Measurements from ENCODE around the gene SYVN1.

The SYVN1 gene

GRCh38 chr11:65113361-65113756 lies 21.0 kb downstream of the SYVN1 start:
- H3K4me3 ChIP-seq (ENCODE audit: low read depth, low read length), result no peak overlapping the region
- TF ChIP-seq CTCF (IDR thresholded peaks at IDR 0.05; ENCODE audit: borderline replicate concordance, insufficient read depth, low read depth, low read length), result no peak

DNA sequence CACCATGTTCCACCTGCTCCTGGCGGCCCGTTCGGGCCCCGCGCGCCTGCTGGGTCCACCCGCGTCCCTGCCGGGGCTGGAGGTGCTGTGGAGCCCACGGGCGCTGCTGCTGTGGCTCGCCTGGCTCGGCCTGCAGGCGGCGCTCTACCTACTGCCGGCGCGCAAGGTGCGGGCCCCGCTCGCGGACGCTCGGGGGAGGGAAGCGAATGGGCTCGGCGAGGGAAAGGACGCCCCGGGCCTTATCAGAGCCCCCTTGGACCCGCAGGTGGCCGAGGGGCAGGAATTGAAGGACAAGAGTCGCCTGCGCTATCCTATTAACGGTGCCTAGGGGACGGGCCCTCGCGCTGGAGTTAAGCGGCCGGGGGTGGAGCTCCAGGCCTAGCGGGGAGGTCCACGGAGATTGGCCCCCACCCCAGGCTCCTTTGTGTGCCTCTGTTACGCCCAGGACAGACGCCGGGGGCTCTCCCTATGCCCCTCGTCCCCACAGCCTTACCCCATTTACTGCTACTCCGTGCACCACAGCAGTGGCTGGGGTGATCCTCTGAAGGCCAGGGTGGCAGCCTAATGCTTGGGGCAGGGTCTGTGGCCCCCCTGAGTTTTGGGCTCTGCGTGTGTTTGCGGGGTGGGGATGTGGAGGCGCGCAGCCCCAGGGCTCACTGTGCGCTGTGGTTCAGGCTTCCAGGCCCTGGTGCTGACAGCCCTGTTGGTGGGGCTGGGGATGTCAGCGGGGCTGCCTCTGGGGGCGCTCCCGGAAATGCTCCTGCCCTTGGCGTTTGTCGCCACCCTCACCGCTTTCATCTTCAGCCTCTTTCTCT lies 21.6 kb downstream of the SYVN1 start:
- peak overlapping the region; percentile 70 for H3K4me3 ChIP-seq (ENCODE audit: low read depth, low read length)
- TF ChIP-seq CTCF (IDR thresholded peaks at IDR 0.05; ENCODE audit: borderline replicate concordance, insufficient read depth, low read depth, low read length), result peak; percentile 98

DNA sequence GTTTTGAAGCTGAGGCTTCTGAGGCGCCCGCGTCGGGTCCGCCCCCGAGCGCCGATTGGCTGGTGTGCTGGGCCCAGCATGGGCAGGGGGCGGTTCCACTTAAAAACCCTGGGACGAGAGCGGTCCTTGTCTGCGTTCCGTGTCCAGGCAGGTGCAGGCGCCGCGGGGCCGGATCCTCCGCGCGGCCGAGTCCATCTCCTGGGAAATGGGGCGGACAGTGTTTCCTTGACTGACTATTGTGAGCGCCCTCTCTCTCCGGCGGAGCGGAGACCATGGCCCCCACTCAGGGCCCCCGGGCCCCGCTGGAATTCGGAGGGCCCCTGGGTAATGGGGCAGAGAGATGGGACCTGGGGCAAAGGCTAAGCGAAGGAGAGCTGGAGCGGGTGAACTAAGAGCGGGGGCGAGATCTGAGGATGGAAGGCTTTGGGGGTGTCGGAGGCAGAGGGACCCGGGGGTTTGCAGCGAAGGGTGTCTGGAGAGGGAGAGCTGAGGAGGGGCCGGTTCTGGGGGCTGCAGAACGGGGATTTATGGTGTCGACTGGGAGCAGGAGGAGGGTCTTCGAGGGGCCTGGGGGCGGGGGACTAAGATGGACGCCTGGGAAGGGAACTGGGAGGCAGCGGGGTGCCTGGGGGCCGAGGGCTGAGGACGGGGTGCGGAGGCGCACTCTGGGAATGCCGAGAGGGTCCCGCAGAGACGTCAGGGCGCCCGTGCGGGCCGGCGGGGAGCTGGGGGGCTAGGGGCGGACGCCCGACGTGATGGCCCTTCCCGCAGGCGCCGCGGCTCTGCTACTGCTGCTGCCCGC lies 22.4 kb downstream of the SYVN1 start, which contains the start of gene TM7SF2:
TSS of gene TM7SF2 (plus strand) at position 129 of the 802 bp plus-strand sequence. CDS start at position 273, 144 bp downstream.
- H3K4me3 ChIP-seq (ENCODE audit: low read depth, low read length), result peak within 1 kb of the TSS; percentile 70

DNA sequence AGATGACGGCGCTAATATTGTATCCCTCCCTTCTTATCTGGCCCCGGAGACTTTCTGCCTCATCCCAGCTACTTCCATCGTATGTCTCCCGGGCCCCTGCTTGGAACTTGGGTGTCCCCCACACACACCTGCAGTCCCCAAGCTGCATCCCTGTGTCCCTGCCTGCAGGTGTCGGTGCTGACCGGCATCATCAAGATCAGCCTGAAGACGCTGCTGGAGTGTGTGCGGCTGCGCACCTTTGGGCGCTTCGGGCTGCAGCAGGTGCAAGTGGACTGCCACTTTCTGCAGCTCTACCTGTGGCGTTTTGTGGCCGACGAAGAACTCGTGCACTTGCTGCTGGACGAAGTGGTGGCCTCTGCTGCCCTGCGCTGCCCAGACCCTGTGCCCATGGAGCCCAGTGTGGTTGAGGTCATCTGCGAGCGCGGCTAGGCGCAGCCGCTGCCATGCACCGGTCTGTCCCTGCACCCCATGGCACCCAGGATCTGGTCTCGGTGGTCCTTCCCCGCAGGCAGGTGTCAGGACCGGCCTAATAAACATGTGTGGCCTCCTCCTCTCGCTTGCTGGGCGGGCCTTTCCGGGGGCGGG lies 23.1 kb downstream of the SYVN1 start:
- no peak for TF ChIP-seq CTCF (IDR thresholded peaks at IDR 0.05; ENCODE audit: borderline replicate concordance, insufficient read depth, low read depth, low read length)
- H3K4me3 ChIP-seq (ENCODE audit: low read depth, low read length), result no peak overlapping the region

More for the DNA sequence above, 22.4 kb downstream of the SYVN1 start, which contains the start of gene TM7SF2:
- TF ChIP-seq CTCF (IDR thresholded peaks at IDR 0.05; ENCODE audit: borderline replicate concordance, insufficient read depth, low read depth, low read length), result no peak

- no peak overlapping the region for H3K4me3 ChIP-seq (ENCODE audit: low read depth, low read length)
- peak; percentile 97 for TF ChIP-seq CTCF (IDR thresholded peaks at IDR 0.05; ENCODE audit: borderline replicate concordance, insufficient read depth, low read depth, low read length)
These were observed 23.9 kb downstream of the SYVN1 start for GRCh38 chr11:65110354-65110861.

DNA sequence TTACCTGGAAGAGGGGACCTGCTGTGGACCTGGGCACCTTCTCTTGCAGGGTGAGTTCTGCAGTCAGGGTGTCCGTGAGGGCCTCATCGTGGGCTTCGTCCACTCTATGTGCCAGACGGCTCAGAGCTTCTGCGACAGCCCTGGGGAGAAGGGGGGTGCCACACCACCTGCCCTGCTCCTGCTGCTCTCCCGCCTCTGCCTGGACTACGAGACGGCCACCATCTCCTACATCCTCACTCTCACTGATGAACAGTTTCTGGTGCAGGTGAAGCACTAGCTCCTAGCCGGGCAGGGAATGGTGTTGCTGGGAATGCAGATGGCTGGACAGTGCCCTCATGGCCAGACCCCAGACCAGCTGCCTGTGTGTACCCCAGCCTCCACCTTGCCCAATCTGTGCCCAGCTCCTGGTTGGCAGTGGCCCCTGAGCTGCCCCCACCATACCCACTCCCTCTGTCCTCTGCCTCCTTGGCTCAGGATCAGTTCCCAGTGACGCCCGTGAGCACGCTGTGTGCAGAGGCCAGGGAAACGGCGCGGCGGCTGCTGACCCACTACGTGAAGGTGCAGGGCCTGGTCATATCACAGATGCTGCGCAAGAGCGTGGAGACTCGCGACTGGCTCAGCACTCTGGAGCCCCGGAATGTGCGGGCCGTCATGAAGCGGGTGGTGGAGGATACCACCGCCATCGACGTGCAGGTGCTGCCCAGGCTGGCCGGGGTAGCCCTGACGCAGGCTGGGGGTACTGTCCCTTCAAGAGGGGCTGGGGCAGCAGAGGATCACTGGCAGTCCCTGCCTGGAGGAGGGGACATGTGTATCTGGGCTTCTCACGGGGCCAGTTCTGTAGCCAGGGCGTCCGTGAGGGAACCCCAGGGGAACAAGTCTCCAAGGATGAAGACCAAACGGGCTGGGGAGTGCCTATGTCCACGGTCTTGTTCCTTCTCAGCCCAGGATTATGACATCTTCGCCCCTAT lies 24.8 kb downstream of the SYVN1 start:
- no peak for TF ChIP-seq CTCF (IDR thresholded peaks at IDR 0.05; ENCODE audit: borderline replicate concordance, insufficient read depth, low read depth, low read length)
- no peak overlapping the region for H3K4me3 ChIP-seq (ENCODE audit: low read depth, low read length)

Measured in GM12875 (cell line).